ENCODE measurements around the gene DCHS1.
"Not testable (repeated sequence)": the region's sequence is repeated elsewhere in the genome, so short reads cannot be mapped to it uniquely, and the experiment has no call there.

The DCHS1 gene

DNA sequence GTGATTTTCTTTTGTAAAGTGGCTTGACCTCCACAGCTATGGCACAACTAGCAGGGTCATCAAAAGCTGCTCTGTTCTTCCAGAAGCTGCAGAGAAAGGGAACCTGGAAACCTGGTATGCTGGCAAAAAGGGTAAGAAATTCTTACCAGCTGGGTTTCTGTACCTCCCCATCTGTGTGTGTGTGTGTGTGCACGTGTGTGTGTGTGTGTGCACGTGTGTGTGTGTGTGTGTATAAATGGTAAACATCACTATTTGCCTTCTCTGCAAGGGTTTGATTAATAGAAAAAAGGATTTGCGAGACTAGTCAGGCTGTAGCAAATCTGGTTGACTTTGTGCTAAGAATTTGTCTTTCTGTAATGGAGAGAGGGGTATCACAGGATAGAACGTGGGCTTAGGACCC, 32.3 kb upstream of the DCHS1 start:
- no peak for DNase-seq (ENCODE audit: insufficient read length, low spot score)
- TF ChIP-seq SPI1 (IDR thresholded peaks at IDR 0.05; ENCODE audit: low read depth, low read length) (no peak), POLR2A (IDR thresholded peaks at IDR 0.05; ENCODE audit: low read depth, low read length) (no peak), TAF1 (IDR thresholded peaks at IDR 0.05; ENCODE audit: low read depth, low read length) (no peak)
- no peak for FAIRE-seq

GRCh38 chr11:6686006-6686405, 30.4 kb upstream of the DCHS1 start:
- FAIRE-seq (no peak), DNase-seq (ENCODE audit: insufficient read length, low spot score) (no peak)
- no peak for TF ChIP-seq TAF1 (IDR thresholded peaks at IDR 0.05; ENCODE audit: low read depth, low read length)
- no peak for TF ChIP-seq POLR2AphosphoS5 (IDR thresholded peaks at IDR 0.05; ENCODE audit: low read depth, low read length)
- TF ChIP-seq POLR2A (IDR thresholded peaks at IDR 0.05; ENCODE audit: low read depth, low read length) = no peak
- no peak for TF ChIP-seq PAX5 (IDR thresholded peaks at IDR 0.05; ENCODE audit: insufficient read depth, low read length, severe bottlenecking)
- no peak for TF ChIP-seq POU2F2 (IDR thresholded peaks at IDR 0.05; ENCODE audit: low read depth, low read length)
- no peak for TF ChIP-seq SPI1 (IDR thresholded peaks at IDR 0.05; ENCODE audit: low read depth, low read length)

GRCh38 chr11:6684068-6684467, 28.5 kb upstream of the DCHS1 start:
- FAIRE-seq = peak; percentile 73
- DNase-seq (ENCODE audit: insufficient read length, low spot score) = not testable (repeated sequence)

- peak; percentile 98 for FAIRE-seq
- TF ChIP-seq POU2F2 (IDR thresholded peaks at IDR 0.05; ENCODE audit: low read depth, low read length) = peak; percentile 65; the same call in 1 of the 2 replicates
- TF ChIP-seq POLR2AphosphoS5 (IDR thresholded peaks at IDR 0.05; ENCODE audit: low read depth, low read length) = peak; percentile 96
- TF ChIP-seq TAF1 (IDR thresholded peaks at IDR 0.05; ENCODE audit: low read depth, low read length) = peak; percentile 83
- TF ChIP-seq PAX5 (IDR thresholded peaks at IDR 0.05; ENCODE audit: insufficient read depth, low read length, severe bottlenecking) = peak; percentile 29
- TF ChIP-seq SPI1 (IDR thresholded peaks at IDR 0.05; ENCODE audit: low read depth, low read length) = peak; percentile 56
- peak; percentile 95 for TF ChIP-seq POLR2A (IDR thresholded peaks at IDR 0.05; ENCODE audit: low read depth, low read length)
- peak; percentile 82 for DNase-seq (ENCODE audit: insufficient read length, low spot score)
Observed at GRCh38 chr11:6682936-6683861, 27.6 kb upstream of the DCHS1 start, which contains the start of gene MRPL17. TSS of gene MRPL17 (minus strand) at chr11:6683340. CDS start at chr11:6683296, 44 bp downstream.

DNA sequence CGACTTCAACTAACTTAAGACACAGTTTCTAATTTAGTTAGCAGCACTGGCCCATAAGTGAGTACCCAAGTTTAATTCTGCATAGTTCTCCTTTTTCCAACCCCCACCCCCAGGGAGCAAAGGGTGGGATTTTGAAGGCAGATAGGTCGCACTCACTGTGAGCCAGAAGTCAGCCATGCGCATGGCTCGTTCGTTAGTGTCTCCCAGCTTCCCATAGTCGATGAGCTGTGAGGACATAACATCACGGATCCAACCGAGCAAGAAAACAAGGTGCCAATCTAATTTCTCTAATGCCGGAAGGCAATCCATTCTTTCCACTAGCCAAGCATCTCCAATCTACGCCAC, 27.0 kb upstream of the DCHS1 start:
- no peak for FAIRE-seq
- TF ChIP-seq POU2F2 (IDR thresholded peaks at IDR 0.05; ENCODE audit: low read depth, low read length) = no peak
- no peak for TF ChIP-seq POLR2A (IDR thresholded peaks at IDR 0.05; ENCODE audit: low read depth, low read length)
- TF ChIP-seq POLR2AphosphoS5 (IDR thresholded peaks at IDR 0.05; ENCODE audit: low read depth, low read length) = no peak
- TF ChIP-seq SPI1 (IDR thresholded peaks at IDR 0.05; ENCODE audit: low read depth, low read length) = no peak
- no peak for TF ChIP-seq TAF1 (IDR thresholded peaks at IDR 0.05; ENCODE audit: low read depth, low read length)
- no peak for TF ChIP-seq PAX5 (IDR thresholded peaks at IDR 0.05; ENCODE audit: insufficient read depth, low read length, severe bottlenecking)
- no peak for DNase-seq (ENCODE audit: insufficient read length, low spot score)

GRCh38 chr11:6681949-6682348, 26.3 kb upstream of the DCHS1 start:
- FAIRE-seq = peak; percentile 20
- TF ChIP-seq POLR2AphosphoS5 (IDR thresholded peaks at IDR 0.05; ENCODE audit: low read depth, low read length) (no peak), POLR2A (IDR thresholded peaks at IDR 0.05; ENCODE audit: low read depth, low read length) (no peak), SPI1 (IDR thresholded peaks at IDR 0.05; ENCODE audit: low read depth, low read length) (no peak), PAX5 (IDR thresholded peaks at IDR 0.05; ENCODE audit: insufficient read depth, low read length, severe bottlenecking) (no peak), POU2F2 (IDR thresholded peaks at IDR 0.05; ENCODE audit: low read depth, low read length) (no peak), TAF1 (IDR thresholded peaks at IDR 0.05; ENCODE audit: low read depth, low read length) (no peak)
- no peak for DNase-seq (ENCODE audit: insufficient read length, low spot score)

- no peak for TF ChIP-seq PAX5 (IDR thresholded peaks at IDR 0.05; ENCODE audit: insufficient read depth, low read length, severe bottlenecking)
- no peak for TF ChIP-seq POLR2A (IDR thresholded peaks at IDR 0.05; ENCODE audit: low read depth, low read length)
- no peak for TF ChIP-seq POU2F2 (IDR thresholded peaks at IDR 0.05; ENCODE audit: low read depth, low read length)
- no peak for TF ChIP-seq POLR2AphosphoS5 (IDR thresholded peaks at IDR 0.05; ENCODE audit: low read depth, low read length)
- TF ChIP-seq TAF1 (IDR thresholded peaks at IDR 0.05; ENCODE audit: low read depth, low read length) = no peak
- TF ChIP-seq SPI1 (IDR thresholded peaks at IDR 0.05; ENCODE audit: low read depth, low read length) = no peak
- no peak for FAIRE-seq
- no peak for DNase-seq (ENCODE audit: insufficient read length, low spot score)
Observed at GRCh38 chr11:6681505-6681904, 25.9 kb upstream of the DCHS1 start.

DNA sequence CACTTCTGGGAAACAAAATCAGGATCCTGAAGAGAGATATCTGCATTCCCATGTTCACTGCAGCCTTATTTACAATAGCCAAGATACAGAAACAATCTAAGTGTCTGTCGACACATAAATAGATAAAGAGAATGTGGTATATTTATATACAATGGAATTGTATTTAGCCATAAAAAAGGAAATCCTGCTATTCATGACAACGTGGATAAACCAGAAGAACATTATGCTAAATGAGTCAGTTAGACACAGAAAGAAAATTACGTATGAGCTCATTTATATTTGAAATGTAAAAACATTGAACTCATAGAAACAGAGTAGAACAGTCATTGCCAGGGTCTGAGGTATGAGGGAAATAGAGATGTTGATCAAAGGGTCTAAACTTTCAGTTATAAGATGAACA, 21.4 kb upstream of the DCHS1 start:
- TF ChIP-seq TAF1 (IDR thresholded peaks at IDR 0.05; ENCODE audit: low read depth, low read length) = no peak
- no peak for TF ChIP-seq POLR2A (IDR thresholded peaks at IDR 0.05; ENCODE audit: low read depth, low read length)
- no peak for TF ChIP-seq PAX5 (IDR thresholded peaks at IDR 0.05; ENCODE audit: insufficient read depth, low read length, severe bottlenecking)
- no peak for TF ChIP-seq SPI1 (IDR thresholded peaks at IDR 0.05; ENCODE audit: low read depth, low read length)
- TF ChIP-seq POU2F2 (IDR thresholded peaks at IDR 0.05; ENCODE audit: low read depth, low read length) = no peak
- no peak for FAIRE-seq
- DNase-seq (ENCODE audit: insufficient read length, low spot score) = no peak

GRCh38 chr11:6674862-6675261, 19.3 kb upstream of the DCHS1 start:
- TF ChIP-seq SPI1 (IDR thresholded peaks at IDR 0.05; ENCODE audit: low read depth, low read length) (no peak), POLR2A (IDR thresholded peaks at IDR 0.05; ENCODE audit: low read depth, low read length) (no peak), POU2F2 (IDR thresholded peaks at IDR 0.05; ENCODE audit: low read depth, low read length) (no peak), PAX5 (IDR thresholded peaks at IDR 0.05; ENCODE audit: insufficient read depth, low read length, severe bottlenecking) (no peak), TAF1 (IDR thresholded peaks at IDR 0.05; ENCODE audit: low read depth, low read length) (no peak), POLR2AphosphoS5 (IDR thresholded peaks at IDR 0.05; ENCODE audit: low read depth, low read length) (no peak)
- FAIRE-seq = no peak
- DNase-seq (ENCODE audit: insufficient read length, low spot score) = no peak

- FAIRE-seq (no peak), DNase-seq (ENCODE audit: insufficient read length, low spot score) (no peak)
- TF ChIP-seq POLR2AphosphoS5 (IDR thresholded peaks at IDR 0.05; ENCODE audit: low read depth, low read length) (no peak), POU2F2 (IDR thresholded peaks at IDR 0.05; ENCODE audit: low read depth, low read length) (no peak), SPI1 (IDR thresholded peaks at IDR 0.05; ENCODE audit: low read depth, low read length) (no peak), TAF1 (IDR thresholded peaks at IDR 0.05; ENCODE audit: low read depth, low read length) (no peak), PAX5 (IDR thresholded peaks at IDR 0.05; ENCODE audit: insufficient read depth, low read length, severe bottlenecking) (no peak), POLR2A (IDR thresholded peaks at IDR 0.05; ENCODE audit: low read depth, low read length) (no peak)
Observed at GRCh38 chr11:6674219-6674597, 18.6 kb upstream of the DCHS1 start.

Measured in GM12891 (cell line).